Adrenal gland (tissue), 5 donors: ENCODE data around the gene SUCLG2.

Source experiments
- POLR2A ChIP-seq, 2 donors: fragments of 450-650 bp; IDR thresholded peaks; one replicate each; pipeline ENCODE4 v1.6.1; 2017; ENCODE audit warnings: antibody characterized with exemption in 2 of 2, mild to moderate bottlenecking in 2 of 2, moderate library complexity in 1 of 2
- TF ChIP-seq, protein P1 (sequence below), 6 experiments: fragments of 450-650 bp in 4 of 6; fragments of 200-600 bp in 2 of 6; sonication (generic) in 1 of 6; IDR thresholded peaks; 1 replicate in 5 of 6; 2 replicates in 1 of 6; pipeline versions ENCODE4 v1.5.1 to v1.8.0; 2016 to 2021; ENCODE audit warnings: antibody characterized with exemption in 6 of 6, mild to moderate bottlenecking in 2 of 6, moderate library complexity in 1 of 6
- donor health status: DM: no; HTN: no; CAD: no.

DNA sequence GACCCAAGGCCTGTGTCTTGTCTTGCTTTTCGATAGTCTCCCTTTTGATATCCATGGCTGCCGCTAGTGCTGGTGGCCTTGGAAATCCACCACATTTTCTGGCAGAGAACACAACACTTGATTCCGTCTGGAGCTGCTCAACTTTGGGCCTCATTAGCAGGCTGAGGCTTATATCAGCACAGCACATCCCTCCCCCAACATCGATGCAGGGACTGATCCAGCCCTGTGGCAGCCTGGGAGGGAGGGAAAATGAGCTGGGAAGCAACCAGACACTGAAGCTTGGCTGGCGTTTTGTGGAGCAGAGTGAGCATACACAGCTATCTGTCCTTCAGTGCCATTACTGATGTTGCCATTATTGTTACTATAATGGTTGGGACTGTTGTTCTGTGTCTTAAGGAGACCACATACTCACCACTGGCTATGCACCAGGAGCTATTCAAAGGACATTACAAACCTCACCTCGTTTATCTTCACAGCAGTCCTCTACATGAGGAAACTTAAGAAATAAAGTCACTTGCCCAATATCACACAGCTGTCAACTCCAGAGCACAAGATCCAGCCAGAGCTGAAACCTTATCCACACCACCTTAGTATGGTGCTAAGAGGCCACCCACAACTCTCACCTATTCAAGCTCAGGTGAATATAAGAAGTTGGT is 102.9 kb downstream of the SUCLG2 start:
- TF ChIP-seq, protein P1, sequence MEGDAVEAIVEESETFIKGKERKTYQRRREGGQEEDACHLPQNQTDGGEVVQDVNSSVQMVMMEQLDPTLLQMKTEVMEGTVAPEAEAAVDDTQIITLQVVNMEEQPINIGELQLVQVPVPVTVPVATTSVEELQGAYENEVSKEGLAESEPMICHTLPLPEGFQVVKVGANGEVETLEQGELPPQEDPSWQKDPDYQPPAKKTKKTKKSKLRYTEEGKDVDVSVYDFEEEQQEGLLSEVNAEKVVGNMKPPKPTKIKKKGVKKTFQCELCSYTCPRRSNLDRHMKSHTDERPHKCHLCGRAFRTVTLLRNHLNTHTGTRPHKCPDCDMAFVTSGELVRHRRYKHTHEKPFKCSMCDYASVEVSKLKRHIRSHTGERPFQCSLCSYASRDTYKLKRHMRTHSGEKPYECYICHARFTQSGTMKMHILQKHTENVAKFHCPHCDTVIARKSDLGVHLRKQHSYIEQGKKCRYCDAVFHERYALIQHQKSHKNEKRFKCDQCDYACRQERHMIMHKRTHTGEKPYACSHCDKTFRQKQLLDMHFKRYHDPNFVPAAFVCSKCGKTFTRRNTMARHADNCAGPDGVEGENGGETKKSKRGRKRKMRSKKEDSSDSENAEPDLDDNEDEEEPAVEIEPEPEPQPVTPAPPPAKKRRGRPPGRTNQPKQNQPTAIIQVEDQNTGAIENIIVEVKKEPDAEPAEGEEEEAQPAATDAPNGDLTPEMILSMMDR (IDR thresholded peaks at IDR 0.05), result no peak
- TF ChIP-seq POLR2A (IDR thresholded peaks at IDR 0.05), result no peak
